Frontal cortex (tissue), 1 donor: Measurements from ENCODE around the gene KLHDC10. TPM values are rescaled to one million over a fixed set of nuclear protein-coding genes. Genes with fewer than 3 reads are reported as not detected.

Experiments
- small RNA-seq: library from RNA; depleted of rRNA; stranded (forward); fragments of <200 nt; gene quantifications from one replicate; pipeline ENCODE3, GENCODE V24; 2014
- total RNA-seq: library from RNA; depleted of rRNA; stranded (reverse); fragments of >200 nt; gene quantifications from one replicate; pipeline ENCODE4 v1.2.3, GENCODE V29; 2014

Gene KLHDC10
- total RNA-seq, 1 donor from 2014 or later, result 99.1 TPM

Small RNAs within 50 kb of the gene (small RNA-seq; reads per million reads assigned to genes)
- gene RNA5SP245, result not detected

Other genes with a start within 250 kb of the KLHDC10 start
- gene UBE2H, start 117.6 kb upstream of the KLHDC10 start, total RNA-seq, result 73.8 TPM
- gene ZC3HC1, start 19.2 kb upstream of the KLHDC10 start, total RNA-seq, result 16.3 TPM
- gene TMEM209, start 134.9 kb downstream of the KLHDC10 start, total RNA-seq, result 12.6 TPM
- gene SSMEM1, start 137.3 kb downstream of the KLHDC10 start, total RNA-seq, result not detected
- gene CPA2, start 196.3 kb downstream of the KLHDC10 start, total RNA-seq, result not detected
- under 0.01 TPM for gene CPA4, start 222.6 kb downstream of the KLHDC10 start, total RNA-seq